Measurements from ENCODE around the gene RAB11FIP2.

DNA sequence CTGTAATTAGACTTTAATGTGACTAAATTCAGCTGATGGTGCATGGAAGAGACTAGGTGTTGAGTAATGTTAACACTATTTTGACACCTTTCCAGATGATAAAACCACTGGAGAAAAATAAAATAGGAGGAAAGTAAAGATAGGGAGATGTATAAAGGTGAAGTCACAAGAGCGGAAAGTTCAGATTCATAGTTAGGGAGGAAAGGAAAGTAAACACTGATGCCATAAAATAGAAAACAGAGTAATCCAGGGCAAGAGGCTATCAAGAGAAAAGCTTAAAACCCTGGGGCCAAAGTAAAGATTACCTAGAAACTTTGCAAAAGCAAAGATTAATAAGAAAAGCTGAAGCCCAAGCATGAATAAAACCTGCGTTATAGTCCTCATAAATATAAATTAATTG is 62.8 kb downstream of the RAB11FIP2 start:
- TF ChIP-seq, protein P1, sequence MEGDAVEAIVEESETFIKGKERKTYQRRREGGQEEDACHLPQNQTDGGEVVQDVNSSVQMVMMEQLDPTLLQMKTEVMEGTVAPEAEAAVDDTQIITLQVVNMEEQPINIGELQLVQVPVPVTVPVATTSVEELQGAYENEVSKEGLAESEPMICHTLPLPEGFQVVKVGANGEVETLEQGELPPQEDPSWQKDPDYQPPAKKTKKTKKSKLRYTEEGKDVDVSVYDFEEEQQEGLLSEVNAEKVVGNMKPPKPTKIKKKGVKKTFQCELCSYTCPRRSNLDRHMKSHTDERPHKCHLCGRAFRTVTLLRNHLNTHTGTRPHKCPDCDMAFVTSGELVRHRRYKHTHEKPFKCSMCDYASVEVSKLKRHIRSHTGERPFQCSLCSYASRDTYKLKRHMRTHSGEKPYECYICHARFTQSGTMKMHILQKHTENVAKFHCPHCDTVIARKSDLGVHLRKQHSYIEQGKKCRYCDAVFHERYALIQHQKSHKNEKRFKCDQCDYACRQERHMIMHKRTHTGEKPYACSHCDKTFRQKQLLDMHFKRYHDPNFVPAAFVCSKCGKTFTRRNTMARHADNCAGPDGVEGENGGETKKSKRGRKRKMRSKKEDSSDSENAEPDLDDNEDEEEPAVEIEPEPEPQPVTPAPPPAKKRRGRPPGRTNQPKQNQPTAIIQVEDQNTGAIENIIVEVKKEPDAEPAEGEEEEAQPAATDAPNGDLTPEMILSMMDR (tag by site-specific recombination; IDR thresholded peaks at IDR 0.05): no peak
- TF ChIP-seq, protein P2, sequence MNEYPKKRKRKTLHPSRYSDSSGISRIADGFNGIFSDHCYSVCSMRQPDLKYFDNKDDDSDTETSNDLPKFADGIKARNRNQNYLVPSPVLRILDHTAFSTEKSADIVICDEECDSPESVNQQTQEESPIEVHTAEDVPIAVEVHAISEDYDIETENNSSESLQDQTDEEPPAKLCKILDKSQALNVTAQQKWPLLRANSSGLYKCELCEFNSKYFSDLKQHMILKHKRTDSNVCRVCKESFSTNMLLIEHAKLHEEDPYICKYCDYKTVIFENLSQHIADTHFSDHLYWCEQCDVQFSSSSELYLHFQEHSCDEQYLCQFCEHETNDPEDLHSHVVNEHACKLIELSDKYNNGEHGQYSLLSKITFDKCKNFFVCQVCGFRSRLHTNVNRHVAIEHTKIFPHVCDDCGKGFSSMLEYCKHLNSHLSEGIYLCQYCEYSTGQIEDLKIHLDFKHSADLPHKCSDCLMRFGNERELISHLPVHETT (tag by site-specific recombination; IDR thresholded peaks at IDR 0.05): no peak
- TF ChIP-seq ZNF501 (tag by site-specific recombination; IDR thresholded peaks at IDR 0.05): no peak
